HepG2 (cell line): ENCODE data around the gene NLRP8. TPM values are rescaled to one million over a fixed set of nuclear protein-coding genes. Genes with fewer than 3 reads are reported as not detected.
"Not testable (repeated sequence)": the region's sequence is repeated elsewhere in the genome, so short reads cannot be mapped to it uniquely, and the experiment has no call there.

Source experiments
- ATAC-seq: fragments of 200-7000 bp; cut with Tn5 transposase; 3 replicates; pipeline ENCODE4 v1.9.1; 2020; ENCODE audit warnings: mild to moderate bottlenecking, moderate library complexity
- BruUV-seq: library from RNA; stranded (reverse); fragments of 400-500 nt; replicated peaks from 2 replicates; lab custom pipeline; 2021; lab: Mats Ljungman, UMichigan
- CTCF ChIA-PET: fragments of 300-600 bp; formaldehyde crosslinking; extraction: SDS; loops from one replicate; lab custom pipeline; 2021; ENCODE audit warnings: low total read pairs, inconsistent platforms, low intra/inter-chr PET ratio; lab: Yijun Ruan, JAX
- POLR2A ChIA-PET: fragments of 350-600 bp; sonication (Branson Sonifier 250); formaldehyde crosslinking; loops from one replicate; lab custom pipeline; 2020; ENCODE audit warnings: antibody characterized with exemption, inconsistent platforms; lab: Yijun Ruan, JAX
- DNase-seq: peaks from one replicate; pipeline ENCODE4 v3.0.0-alpha.2; 2015; ENCODE audit warnings: low spot score
- FAIRE-seq: peaks from 3 replicates; lab custom pipeline; 2011; peaks lifted over from hg19 to GRCh38; lab: Jason Lieb, UNC
- H2AFZ ChIP-seq: one replicate; pipeline ENCODE4 v1.6.1; 2011; ENCODE audit warnings: low read length, inconsistent platforms
- H3K27ac ChIP-seq: fragments of 300-600 bp; 3 replicates; pipeline ENCODE4 v1.8.0; 2011; ENCODE audit warnings: mixed run types, mild to moderate bottlenecking, mixed read lengths, low read length, inconsistent platforms; ENCODE audit not compliant: insufficient read depth; ENCODE audit errors: extremely low read length
- H3K27me3 ChIP-seq, 2 experiments: fragments of 200-600 bp in 1 of 2; 2 replicates in 1 of 2; 3 replicates in 1 of 2; pipeline versions ENCODE4 v1.6.0 to v1.8.0; 2011; ENCODE audit warnings: low read length in 2 of 2, mild to moderate bottlenecking in 2 of 2, moderate library complexity in 2 of 2, inconsistent platforms in 1 of 2; ENCODE audit not compliant: insufficient read depth in 2 of 2, control insufficient read depth in 1 of 2
- H3K36me3 ChIP-seq, 2 experiments: fragments of 200-600 bp in 1 of 2; replicated peaks in 1 of 2; 2 replicates in 1 of 2; 3 replicates in 1 of 2; pipeline versions ENCODE4 v1.5.1 to v1.8.0; 2011; ENCODE audit warnings: low read length in 2 of 2, inconsistent platforms in 1 of 2; ENCODE audit not compliant: insufficient read depth in 2 of 2, control insufficient read depth in 1 of 2
- H3K4me1 ChIP-seq: 2 replicates; pipeline ENCODE4 v1.5.1; 2012; ENCODE audit warnings: low read length, inconsistent platforms; ENCODE audit not compliant: insufficient read depth
- H3K4me2 ChIP-seq: 2 replicates; pipeline ENCODE4 v1.6.0; 2011; ENCODE audit warnings: low read depth, low read length, inconsistent platforms
- H3K4me3 ChIP-seq, 3 experiments: fragments of 200-600 bp in 1 of 3; sonication (generic), shearing (Covaris generic) in 1 of 3; replicated peaks in 1 of 3; 2 replicates each; pipeline ENCODE4 v1.5.1; 2011 to 2016; ENCODE audit warnings: low read length in 3 of 3, inconsistent platforms in 2 of 3, low read depth in 2 of 3, mild to moderate bottlenecking in 2 of 3, control low read depth in 1 of 3, mixed read lengths in 1 of 3; ENCODE audit not compliant: insufficient read depth in 1 of 3
- H3K79me2 ChIP-seq: one replicate; pipeline ENCODE4 v1.6.1; 2011; ENCODE audit warnings: low read length, inconsistent platforms; ENCODE audit not compliant: insufficient read depth
- H3K9ac ChIP-seq: 2 replicates; pipeline ENCODE4 v1.6.0; 2011; ENCODE audit warnings: mild to moderate bottlenecking, low read depth, low read length, inconsistent platforms; ENCODE audit not compliant: insufficient read depth
- H3K9me3 ChIP-seq: 2 replicates; pipeline ENCODE4 v1.5.1; 2012; ENCODE audit warnings: mild to moderate bottlenecking, low read length
- H4K20me1 ChIP-seq: 2 replicates; pipeline ENCODE4 v1.6.0; 2011; ENCODE audit warnings: inconsistent platforms, mild to moderate bottlenecking, low read length, moderate library complexity; ENCODE audit not compliant: insufficient read depth
- WGBS: methylation state at CpG from one replicate; pipeline ENCODE4 v1.1.6; 2017; ENCODE audit warnings: low lambda C conversion rate; 5-methylcytosine and 5-hydroxymethylcytosine counted together
- in situ Hi-C: cut with HindIII; loops from 2 replicates; pipeline ENCODE4 v1.10.0; 2017; ENCODE audit warnings: low pct_unique_long_range_greater_than_20kb; ENCODE audit not compliant: extremely low pct_ligation_motif_present
- intact Hi-C: fragments of 100-400 bp; cut with micrococcal nuclease; formaldehyde crosslinking; loops from one replicate; pipeline ENCODE4 v1.10.0; 2022; ENCODE audit not compliant: unreplicated experiment
- polyA plus RNA-seq, 8 experiments: library from polyadenylated mRNA; depleted of rRNA in 3 of 8; stranded (reverse) in 7 of 8; unstranded in 1 of 8; fragments of >200 nt; fragmentation: Illumina TruSeq in 4 of 8; extraction: Trizol in 4 of 8; gene quantifications; 2 replicates each; pipeline versions ENCODE4 v1.2.1 to v1.2.3, GENCODE V29; 2011 to 2016; ENCODE audit warnings: low read depth in 4 of 8, missing spikeins in 1 of 8, mixed read lengths in 1 of 8; ENCODE audit not compliant: insufficient read depth in 1 of 8
- total RNA-seq, 5 experiments: library from RNA; depleted of rRNA; stranded (reverse); fragments of >200 nt; fragmentation: Illumina TruSeq; extraction: Trizol; gene quantifications; 2 replicates each; pipeline ENCODE4 v1.2.3, GENCODE V29; 2016; ENCODE audit warnings: low read depth in 1 of 5
- TF ChIP-seq, protein P1 (sequence below): sonication (generic); formaldehyde crosslinking; IDR thresholded peaks from 2 replicates; pipeline ENCODE4 v1.4.0; 2020; ENCODE audit warnings: missing genetic modification reagents

Gene NLRP8
- total and polyA plus RNA-seq, 2 of the 13 experiments (the other 11 are each of a cell fraction or from before 2014, with no cell fraction given) = not detected

GRCh38 chr19:55940306-55940705, 7.3 kb upstream of the NLRP8 start (continued):
- TF ChIP-seq, protein P1, sequence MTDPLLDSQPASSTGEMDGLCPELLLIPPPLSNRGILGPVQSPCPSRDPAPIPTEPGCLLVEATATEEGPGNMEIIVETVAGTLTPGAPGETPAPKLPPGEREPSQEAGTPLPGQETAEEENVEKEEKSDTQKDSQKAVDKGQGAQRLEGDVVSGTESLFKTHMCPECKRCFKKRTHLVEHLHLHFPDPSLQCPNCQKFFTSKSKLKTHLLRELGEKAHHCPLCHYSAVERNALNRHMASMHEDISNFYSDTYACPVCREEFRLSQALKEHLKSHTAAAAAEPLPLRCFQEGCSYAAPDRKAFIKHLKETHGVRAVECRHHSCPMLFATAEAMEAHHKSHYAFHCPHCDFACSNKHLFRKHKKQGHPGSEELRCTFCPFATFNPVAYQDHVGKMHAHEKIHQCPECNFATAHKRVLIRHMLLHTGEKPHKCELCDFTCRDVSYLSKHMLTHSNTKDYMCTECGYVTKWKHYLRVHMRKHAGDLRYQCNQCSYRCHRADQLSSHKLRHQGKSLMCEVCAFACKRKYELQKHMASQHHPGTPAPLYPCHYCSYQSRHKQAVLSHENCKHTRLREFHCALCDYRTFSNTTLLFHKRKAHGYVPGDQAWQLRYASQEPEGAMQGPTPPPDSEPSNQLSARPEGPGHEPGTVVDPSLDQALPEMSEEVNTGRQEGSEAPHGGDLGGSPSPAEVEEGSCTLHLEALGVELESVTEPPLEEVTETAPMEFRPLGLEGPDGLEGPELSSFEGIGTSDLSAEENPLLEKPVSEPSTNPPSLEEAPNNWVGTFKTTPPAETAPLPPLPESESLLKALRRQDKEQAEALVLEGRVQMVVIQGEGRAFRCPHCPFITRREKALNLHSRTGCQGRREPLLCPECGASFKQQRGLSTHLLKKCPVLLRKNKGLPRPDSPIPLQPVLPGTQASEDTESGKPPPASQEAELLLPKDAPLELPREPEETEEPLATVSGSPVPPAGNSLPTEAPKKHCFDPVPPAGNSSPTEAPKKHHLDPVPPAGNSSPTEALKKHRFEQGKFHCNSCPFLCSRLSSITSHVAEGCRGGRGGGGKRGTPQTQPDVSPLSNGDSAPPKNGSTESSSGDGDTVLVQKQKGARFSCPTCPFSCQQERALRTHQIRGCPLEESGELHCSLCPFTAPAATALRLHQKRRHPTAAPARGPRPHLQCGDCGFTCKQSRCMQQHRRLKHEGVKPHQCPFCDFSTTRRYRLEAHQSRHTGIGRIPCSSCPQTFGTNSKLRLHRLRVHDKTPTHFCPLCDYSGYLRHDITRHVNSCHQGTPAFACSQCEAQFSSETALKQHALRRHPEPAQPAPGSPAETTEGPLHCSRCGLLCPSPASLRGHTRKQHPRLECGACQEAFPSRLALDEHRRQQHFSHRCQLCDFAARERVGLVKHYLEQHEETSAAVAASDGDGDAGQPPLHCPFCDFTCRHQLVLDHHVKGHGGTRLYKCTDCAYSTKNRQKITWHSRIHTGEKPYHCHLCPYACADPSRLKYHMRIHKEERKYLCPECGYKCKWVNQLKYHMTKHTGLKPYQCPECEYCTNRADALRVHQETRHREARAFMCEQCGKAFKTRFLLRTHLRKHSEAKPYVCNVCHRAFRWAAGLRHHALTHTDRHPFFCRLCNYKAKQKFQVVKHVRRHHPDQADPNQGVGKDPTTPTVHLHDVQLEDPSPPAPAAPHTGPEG = no peak

DNA sequence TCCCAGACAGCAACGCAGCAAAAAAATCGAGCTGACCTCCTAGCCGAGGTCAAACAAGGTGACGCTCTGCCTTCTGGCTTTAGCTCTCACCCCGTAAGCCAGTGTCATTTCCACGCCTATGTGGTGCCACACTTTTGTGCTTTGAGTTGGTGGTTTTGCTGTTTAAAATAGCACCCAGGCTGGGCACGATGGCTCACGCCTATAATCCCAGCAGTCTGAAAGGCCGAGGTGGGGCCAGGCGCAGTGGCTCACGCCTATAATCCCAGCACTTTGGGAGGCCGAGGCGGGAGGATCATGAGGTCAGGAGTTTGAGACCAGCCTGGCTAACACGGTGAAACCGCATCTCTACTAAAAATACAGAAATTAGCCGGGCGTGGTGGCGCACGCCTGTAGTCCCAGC, 2.9 kb downstream of the NLRP8 start:
- DNase-seq, H3K36me3 ChIP-seq, CTCF ChIA-PET, H3K4me1 ChIP-seq, POLR2A ChIA-PET, ATAC-seq, FAIRE-seq, H3K27ac ChIP-seq, in situ Hi-C loops, H3K9ac ChIP-seq, H2AFZ ChIP-seq, intact Hi-C loops, H3K4me3 ChIP-seq, H3K9me3 ChIP-seq, H3K79me2 ChIP-seq, H3K4me2 ChIP-seq, BruUV-seq, H4K20me1 ChIP-seq: not testable (repeated sequence)
- peaks cover 0 to 23% of the 10 kb centered on the region in 2 experiments; a peak in 3 of 5 replicates for H3K27me3 ChIP-seq
- 54% methylated on average over 19 of the region's 19 CpGs for WGBS
